GM19238 (cell line): Measurements from ENCODE around the gene CEP63.
A peak's percentile ranks its signal among the peaks of the same experiment; 100 is the strongest.

Source experiments
- DNase-seq: peaks from one replicate; pipeline ENCODE4 v3.0.0; 2011; ENCODE audit warnings: low spot score; ENCODE audit not compliant: insufficient read length

CEP63 gene

DNA sequence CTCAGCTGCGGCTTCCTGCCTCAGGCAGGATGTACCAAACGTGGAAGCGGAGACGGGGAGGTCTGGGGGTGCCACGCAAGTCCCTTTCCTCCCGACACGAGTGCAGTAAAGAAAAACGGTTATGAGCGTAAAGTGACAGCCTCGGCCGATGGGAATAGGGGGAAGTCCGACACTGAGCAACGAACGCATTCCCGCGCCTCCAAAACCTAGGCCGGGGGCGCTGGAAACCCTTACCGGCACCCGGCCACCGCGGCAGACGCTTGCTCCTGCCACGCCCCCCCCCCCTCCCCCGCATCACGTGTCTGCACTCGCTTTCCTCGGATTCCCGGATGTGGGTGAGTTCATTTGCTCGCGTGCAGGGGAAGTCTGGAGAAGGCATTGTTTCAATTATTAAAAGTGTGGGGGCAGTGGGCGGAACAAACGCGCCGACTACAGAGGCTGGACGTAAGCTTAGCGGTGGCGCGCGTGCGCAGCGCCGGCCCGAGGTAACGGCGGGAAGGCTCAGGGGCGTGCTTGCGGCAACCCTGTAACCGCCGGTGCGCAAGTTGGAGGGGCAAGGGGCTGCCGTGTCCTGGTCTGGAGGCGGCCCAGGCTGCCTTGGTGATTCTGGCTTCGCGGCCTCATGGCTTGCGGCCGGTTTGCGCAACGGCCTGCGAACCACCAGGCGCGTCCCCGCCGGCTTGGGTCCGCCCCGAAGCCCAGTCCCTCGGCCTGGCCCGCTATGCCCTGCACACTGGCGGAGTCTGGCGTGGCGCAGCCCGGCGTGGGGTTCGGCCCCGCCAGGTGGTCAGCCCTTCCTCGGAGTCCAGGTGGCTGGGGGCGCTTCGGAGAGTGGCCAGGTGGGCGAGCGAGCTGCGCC is at the start of gene CEP63, which contains the start of gene ANAPC13:
Gene CEP63 (plus strand): TSS at position 340 of the 859 bp plus-strand sequence. CDS start 9,264 bp downstream, outside the sequence.
Gene ANAPC13 (minus strand): TSS at position 268 of the 859 bp plus-strand sequence. CDS start 3,081 bp downstream, outside the sequence.
- DNase-seq: peak; percentile 78

DNA sequence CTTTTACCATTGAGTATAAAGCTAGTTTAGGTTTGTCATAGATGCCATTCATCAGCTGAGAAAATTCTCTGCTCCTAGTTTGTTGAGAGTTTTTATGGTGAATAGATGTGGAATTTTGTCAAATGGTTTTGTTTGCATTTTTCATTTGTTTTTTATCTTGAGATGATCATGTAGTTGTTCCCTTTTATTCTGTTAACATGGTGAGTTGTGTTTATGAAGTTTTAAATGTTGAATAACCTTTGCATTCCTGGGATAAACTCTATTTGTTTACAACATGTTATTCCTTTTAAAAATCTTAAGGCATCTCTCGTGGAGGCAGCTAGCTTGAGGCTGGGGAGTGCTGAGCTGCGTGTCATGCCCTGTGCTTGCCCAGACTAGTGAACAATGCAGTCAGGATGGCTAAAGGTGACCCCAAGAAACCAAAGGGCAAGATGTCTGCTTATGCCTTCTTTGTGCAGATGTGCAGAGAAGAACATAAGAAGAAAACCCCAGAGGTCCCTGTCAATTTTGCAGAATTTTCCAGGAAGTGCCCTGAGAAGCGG is 48.6 kb upstream of the CEP63 start:
- no peak for DNase-seq

DNA sequence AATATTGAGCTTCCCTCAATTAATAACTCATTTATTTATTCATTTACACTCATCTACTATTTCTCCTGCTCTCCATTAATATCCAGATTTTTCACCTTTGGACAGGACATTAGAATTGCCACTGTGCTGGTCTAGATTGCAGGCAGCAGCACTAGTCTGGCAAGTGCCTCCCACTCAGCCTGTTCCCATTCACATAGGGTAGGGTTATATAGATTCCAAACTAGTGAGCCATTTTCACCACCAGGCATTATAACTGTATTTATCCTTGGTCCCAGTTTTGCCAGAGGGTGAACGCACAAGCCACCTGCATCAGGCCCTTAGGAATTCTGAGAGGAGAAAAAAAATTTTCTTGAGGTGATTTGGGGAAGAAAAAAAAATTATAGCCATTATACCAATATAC is 44.5 kb upstream of the CEP63 start:
- no peak for DNase-seq

DNA sequence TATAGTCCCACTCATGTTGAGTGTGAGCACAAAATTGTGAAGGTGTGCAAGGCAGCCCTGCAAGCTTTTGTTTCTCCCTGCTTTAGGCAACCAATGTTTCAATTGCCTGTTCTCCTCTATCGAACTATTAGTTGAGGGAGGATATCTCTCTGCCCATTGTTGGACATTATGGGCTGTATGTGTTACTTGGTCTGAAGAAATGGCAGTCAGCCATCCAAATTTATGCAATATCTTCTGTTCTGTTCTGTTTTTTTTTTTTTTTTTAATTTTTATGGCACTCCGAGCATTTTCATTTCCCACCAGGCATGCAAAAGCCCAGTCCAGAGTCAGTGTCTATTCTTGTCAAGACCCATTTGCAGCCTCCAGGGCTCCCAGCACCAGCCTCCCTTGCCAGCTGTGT is 44.0 kb upstream of the CEP63 start:
- DNase-seq: no peak

DNA sequence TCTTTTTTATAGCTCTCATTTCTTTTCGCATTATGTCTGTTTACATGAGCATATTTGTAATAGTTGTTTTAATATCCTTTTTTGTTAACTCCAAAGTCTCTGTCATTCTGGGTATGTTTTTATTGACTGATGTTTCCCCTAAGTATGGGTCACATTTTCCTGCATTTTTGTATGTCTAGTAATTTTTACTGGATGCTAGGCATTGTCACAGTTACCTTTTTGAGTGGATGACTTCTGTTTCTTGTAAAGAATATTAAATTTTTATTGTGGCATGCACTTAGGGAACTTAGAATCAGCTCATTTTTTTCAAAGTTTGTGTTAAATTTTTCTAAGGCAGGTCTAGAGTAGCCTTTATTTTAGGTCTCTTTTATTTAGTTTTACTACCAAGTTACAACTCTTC is 40.8 kb upstream of the CEP63 start:
- DNase-seq: no peak

DNA sequence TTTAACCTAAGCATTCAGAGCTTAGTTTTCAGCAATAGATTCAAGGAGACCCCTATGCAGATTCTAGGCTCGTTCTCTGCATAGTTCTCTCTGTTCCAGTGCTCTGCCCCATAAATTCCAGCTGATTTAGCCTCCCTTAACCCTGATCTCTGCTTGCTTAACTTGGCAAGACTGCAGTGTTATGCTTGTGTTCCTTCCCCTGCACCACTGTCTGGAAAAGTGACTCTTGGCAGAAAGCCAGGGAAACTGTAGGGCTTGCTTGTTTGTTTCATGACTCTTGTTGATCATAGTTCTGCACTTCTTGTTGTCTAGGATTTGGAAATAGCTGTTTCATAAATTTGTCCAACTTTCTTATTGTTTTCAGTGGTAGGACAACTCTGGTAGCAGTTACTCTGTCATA is 40.2 kb upstream of the CEP63 start:
- DNase-seq: no peak

DNA sequence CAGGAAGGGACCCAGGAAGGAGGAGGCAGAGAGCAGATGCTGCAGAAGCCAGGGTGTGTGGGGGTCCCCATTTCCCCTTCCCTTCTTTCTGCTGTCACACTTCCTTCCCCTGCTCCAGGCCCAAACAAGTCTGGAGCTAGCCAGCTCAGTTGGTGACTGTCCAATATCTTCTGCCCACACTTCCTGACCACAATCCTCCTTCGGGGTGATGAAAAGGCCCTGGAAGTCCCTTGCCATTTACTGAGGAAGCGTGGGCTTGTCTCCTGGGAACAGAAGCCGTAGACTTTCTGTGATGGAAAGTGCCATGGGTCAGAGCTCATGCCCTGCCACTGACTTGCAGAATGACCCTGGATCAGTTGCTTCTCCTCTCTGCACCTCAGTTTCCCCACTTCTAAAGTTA is 39.1 kb upstream of the CEP63 start:
- DNase-seq: no peak

DNA sequence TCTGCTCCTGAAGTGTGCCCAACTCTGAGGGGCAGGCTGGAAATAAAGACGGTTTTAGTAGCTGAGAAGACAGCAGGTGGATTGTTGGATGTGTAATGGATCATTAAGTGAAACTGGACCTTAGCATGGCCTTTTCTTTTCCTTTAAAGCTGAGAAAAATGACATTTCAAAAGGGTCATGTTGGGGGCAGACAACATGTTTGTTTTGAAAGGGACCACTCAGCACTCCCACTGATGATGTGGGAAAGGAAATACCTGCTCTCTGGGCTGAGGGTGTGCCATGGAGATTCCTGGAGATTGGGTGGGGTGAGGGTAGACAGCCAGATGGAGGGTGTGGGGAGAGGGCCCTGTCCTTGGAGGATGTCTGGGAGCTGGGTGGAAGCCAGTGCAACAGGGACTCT is 38.5 kb upstream of the CEP63 start:
- no peak for DNase-seq

DNA sequence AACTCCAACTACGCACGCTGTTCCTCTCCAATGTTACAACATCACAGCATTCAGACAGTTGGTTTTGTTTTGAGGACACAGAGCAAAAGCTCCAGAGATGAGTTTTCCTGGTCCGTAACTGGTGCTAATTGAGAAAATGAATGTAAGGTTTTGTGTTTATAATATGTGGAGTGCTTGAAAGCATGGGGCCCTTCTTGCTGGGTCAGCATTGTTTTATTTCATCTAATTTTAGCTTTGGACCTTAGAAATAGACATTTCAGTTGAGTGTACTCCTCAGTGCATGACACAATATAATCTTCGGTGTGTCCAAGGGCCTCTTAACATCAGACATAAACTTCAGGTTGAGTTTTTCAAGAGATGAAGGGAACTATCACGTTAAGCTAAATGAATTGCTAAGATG is 37.2 kb upstream of the CEP63 start:
- no peak for DNase-seq

DNA sequence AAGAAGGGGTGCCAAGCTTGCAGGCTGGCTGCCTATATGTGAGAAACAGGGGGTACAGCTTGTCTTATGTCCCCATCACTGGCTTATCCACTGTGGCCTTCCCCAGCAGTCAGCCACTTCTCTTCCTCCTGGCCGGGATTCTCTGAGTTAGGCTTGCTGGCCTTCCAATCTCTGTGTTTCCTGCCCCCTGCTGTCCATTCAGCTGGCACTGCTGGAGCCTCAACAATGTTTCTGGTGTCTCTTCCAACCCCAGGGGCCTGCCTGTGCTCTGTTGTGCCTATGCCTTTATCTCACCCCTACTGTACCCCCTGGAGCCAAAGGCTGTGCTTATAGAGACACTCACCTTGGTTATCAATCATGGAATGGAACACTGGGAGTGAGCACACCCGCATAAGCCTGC is 36.6 kb upstream of the CEP63 start:
- DNase-seq: no peak

DNA sequence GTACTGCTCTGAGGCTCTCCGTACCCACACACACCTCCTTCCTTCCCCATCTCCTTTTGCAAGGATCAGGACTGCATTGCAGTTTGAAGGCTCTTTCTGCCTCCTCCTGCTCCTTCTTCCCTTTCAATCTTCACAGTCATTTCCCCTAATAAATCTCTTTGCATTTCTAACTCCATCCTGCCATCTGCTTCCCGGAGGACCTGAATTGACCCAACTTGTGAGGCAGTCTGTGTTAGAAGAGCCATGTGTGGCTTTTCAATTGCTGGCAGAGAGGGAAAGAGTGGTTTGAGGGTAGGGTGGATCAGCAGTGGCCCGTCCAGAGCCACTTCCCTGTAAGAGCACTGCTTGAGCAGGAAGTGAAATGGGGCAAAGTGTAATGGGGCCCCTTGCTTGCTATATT is 35.9 kb upstream of the CEP63 start:
- no peak for DNase-seq

DNA sequence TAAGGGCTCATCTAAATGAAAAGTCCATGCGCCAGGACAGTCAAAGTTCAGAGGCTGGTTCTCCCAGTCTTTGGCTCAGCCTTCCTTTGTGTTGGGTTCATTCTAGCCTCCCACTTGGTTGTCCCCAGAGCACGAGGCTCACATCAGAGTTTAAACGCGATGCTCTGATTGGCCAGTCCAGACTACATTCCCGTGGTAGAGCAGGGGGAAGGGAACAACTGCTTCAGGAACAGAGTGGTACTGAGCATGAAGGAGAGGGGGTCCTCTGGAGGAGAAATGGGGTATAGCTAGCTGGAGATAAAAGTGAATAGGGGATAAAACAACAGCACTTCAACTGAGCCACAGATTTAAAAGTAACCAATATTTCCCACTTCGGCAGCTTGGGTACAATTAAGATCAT is 32.2 kb upstream of the CEP63 start:
- DNase-seq: no peak

DNA sequence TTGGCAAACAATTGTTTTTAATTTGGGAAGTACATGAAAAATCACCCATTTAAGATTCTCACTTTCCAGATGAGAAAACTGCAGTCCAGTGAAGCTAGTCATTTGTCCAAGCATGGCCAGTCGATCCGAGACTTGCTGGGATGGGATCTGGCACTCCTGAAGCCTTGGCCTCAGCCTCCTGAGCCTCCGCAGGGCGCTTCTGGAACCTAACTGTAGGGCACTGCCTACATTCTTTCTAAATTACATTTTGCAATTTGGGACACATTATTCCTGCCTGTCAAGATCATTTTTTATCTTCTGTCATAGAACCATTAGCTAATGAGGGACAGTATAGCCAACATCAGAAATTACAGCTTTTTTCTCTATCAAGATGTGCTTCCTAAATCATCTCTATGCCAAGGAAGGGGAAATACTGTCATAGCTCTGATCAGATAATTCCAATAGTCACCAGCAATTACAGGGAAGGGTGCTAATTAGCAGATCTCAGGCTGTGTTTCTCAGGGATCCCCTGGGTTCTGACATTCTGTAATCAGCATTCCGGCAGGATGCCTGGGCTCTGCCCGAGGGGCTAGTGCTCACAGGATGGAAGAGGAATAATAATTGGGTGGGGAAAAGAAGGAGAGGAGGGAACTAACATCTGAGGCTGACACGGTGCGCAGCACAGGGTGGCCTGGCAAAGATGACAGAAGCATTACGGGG is 28.3 kb upstream of the CEP63 start:
- no peak for DNase-seq

DNA sequence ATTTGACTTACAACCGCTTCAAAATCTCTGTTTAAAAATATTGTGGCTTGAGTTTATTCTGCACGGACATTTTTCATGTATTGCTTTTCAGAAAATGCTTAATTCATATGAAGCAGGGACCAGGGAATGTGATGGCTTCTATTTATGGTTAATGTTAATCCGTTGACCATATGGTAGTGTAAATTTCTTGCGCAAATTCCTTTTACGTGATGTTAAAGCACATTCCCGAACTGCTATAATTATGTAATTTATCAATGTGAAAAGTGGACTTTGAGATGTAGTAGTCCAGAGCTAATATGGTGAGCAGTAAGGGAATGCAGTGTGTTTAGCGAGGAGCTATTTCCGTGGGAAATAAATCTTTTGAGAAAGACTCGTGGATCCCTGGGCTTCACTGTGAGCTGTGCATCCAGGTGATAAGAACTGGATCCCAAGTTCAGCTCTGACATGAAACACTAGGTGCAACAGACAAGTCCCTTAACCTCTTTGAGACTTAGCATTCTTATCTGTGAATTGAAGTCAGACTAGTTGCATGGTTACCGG is 27.4 kb upstream of the CEP63 start:
- DNase-seq: no peak

DNA sequence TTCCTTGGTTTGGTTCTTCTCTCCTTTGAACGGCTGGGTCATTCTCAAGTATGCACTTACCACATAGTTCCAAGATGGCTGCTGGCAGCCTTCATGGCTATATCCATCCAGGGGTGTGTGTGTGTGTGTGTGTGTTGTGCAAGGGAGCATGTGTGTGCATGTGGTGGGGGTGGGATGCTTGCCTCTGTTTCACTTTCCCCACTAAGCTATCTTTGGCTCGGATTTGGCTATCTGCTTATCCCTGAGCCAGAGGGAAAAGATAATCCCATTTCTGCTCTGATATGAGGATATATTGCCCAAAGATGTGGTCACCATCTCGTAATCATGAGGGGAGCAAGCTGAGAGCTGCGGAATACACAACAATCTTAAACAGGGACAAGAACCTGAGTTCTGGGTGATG is 26.3 kb upstream of the CEP63 start:
- DNase-seq: no peak

DNA sequence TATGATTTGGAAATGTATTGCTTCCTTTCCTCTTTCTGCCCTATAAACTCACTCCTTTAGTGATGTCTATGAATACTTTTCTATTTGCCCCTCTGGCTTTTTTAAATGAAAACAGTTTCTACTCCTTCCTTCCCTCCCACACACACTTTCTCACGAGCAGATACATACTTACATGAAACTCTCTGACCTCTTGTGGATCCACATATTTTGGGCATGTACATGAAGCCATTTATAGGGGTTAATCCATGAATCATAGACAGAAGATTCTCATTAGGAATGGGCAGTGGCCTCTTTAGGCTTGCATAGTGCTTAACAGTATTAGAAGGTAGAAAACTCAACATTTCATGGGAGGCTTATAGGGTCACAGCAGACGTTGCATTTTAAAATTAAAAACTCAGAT is 24.9 kb upstream of the CEP63 start:
- DNase-seq: no peak

DNA sequence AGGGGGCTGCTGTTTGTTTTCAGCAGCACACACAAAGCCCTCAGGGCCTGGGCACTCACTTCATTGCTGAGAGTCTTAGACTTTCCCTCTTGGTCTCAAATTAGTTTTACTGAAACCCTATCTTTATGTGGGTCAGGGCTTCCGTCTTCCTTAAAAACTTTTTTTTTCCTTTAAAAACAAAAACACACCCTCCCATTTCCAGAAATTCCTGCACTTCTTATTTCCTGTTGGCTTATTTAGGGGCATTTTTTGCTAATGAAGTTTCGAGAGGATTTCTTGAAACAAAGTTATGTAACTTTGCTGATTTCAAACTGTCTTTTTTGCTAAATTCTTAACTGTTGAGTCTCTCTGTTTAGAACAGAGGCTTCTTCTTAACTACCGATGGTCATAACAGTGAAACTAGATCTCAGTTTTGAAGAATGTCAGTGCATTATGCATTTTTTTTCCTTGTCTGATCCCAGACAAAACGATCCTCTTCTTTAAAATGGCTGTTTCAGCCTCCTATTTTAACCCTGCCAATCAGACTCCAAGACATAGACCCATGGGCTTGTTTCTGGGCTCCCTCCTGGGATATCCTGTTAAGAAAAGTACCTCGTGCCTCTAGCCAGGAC is 23.4 kb upstream of the CEP63 start:
- DNase-seq: no peak

DNA sequence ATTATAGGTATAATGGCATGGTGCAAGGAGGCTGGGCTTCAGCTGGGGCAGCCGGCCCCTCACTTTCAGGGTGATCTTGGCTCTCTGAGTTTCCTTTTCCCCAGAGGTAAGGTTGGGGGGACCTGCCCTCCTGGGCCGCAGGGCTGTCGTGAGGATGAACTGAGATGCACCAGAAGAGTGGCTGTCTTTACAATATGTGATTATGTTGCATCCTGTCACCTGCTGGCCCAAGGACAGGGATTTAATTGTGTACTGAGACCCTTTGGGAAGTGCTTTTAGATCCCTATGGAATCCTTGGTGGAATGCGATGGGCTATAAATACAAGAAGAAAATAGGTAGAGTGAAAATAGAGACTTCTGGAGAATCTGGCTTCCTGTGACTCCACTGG is 22.2 kb upstream of the CEP63 start:
- DNase-seq: no peak

DNA sequence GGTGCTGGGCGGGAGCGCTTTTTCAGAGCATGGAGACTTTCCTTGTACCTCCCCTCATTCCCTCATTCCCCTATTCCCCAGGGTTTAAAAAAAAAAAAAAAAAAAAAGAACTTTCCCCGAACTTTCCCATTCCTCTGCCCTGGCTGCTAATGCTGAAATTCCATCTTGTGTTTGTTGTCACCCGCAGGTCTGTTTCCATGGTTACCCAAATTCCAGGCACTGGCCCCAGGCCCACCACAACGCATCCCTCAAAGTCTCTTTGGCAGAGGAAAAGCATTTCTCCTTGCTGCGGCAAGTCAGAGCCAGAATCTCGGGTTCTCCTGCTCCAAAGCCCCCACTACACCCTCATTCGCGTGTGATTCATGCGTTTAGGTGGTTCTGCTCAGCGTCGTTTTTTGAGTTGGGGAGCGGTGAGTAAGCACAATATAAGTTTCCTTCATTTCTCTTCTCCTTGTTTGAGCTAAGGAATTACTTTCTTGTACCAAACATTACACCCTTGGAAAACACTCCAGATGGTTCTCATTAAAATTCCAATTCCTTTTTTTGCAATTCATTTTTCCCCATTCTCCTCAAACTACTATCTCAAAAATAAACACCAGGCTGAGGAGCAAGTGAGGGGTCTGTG is 21.7 kb upstream of the CEP63 start:
- no peak for DNase-seq

DNA sequence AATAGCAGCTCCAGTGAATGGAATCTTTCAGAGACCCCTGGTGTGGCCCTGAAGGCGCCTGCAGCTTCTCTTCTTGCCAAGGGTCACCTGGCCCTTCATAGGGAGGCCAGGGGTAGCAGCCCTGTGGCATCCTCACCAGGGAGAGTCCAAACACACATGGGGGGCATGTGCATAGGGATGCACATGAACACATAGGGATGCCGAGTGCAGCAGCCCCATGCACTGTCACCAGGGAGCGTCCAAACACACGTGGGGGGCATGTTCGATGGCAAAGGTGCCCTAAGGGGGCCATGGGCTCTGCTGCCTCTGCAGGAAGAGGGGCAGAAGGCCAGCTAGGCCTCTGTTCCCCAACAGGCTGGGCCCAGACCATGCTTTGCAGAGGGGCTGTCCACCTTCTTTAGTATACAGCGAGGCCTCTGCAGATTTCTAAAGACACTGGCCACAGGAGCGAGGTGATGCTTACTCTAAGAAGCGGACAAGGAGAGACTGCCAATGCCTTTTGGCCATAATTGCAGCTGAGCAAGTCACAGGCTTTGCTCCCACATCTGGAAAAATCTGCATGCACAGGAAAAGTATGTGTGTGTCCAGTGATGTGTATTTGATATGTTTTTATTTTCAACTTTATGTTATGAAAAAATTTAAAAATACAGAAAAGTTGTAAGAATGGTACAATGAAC is 21.0 kb upstream of the CEP63 start:
- no peak for DNase-seq

DNA sequence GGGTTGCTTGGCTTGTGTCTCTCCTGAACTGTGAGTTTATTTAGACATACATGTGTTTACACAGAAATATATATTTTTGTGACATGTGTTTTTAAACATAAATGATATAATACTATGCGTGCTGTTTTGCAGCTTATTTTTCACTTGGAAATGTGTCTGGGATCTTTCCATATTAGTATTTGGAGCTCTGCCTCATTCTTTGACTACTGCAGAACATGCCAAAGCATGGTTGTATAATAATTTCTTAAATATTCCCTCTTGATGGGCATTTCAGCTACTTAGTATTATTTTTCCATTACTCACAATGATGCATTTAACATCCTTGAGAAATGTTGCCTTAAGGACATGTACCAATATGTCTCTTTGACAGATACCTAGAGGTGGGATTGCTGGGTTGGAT is 19.5 kb upstream of the CEP63 start:
- no peak for DNase-seq
